Astrocyte of the cerebellum (primary cell): Measurements from ENCODE around the gene SFRP4.
A peak's percentile ranks its signal among the peaks of the same experiment; 100 is the strongest.

Source experiments
- DNase-seq: peaks from one replicate; pipeline ENCODE4 v3.0.0-alpha.2; 2011; ENCODE audit warnings: low read depth
- H3K4me3 ChIP-seq: 2 replicates; pipeline ENCODE4 v1.5.1; 2011; ENCODE audit warnings: mild to moderate bottlenecking, low read depth, low read length, moderate library complexity
- CTCF ChIP-seq: IDR thresholded peaks from 2 replicates; pipeline ENCODE4 v1.5.1; 2012; ENCODE audit warnings: low read length, low read depth, moderate library complexity, mild to moderate bottlenecking; ENCODE audit errors: missing control alignments
- in situ Hi-C: cut with HindIII; loops from 2 replicates; pipeline ENCODE4 v1.10.0; 2017; ENCODE audit warnings: low sequenced_read_pairs

SFRP4 gene

DNA sequence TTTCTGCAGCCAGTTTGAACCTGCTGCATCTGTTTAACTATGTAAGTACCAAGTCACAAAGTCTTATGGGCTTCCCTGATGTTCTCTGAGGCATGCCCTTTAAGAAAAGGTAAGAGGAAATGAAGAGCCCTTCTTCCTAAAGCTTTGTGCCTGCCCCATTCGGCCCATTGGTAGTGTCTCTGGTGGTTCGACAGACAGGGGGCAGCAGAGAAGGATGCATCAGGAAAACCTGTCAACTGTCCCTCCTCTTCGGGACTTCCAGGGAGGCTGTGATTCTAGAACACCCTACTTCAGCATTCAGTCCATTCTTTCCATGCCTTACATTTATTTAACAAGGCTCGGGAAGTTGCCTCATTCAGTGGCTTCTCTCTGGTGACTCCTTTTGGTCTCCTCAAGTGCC, 1.9 kb upstream of the SFRP4 start:
- no peak for TF ChIP-seq CTCF
- no peak overlapping the region for H3K4me3 ChIP-seq
- no peak for DNase-seq
- in situ Hi-C loops, result loop anchor here (25.0 kb wide), 1 partner anchor 394 kb away; no protein-coding TSS in a partner anchor

DNA sequence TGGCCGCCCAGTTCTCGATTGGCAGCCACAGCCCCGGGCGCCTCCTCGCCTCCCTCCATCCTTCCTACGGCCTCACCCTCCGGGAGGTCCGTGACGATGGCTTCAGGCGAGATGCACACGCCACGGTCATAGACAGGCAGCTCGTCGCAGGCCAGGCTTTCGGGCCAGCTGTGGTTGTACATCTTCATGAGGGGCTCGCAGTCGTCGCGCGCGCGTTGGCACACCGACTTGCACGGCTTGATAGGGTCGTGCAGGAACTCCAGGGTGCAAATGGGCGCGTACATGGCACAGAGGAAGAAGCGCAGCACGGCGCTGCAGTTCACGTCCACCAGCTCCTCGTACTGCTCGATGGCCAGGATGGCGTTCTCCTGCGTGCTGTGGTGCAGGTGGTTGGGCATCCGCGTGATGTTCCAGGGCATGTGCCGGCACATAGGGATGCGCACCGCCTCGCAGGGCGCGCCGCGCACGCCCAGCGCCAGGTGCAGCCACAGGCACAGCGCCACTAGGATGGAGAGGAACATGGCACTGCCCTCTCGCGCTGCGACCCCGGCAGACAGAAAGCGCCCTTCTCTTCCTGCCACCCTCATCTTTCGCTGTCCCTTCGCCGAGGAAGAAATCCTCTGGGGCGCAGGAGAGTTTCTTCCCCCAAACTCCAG, 472 bp downstream of the SFRP4 start:
- TF ChIP-seq CTCF, result no peak
- peak overlapping the region; percentile 74 for H3K4me3 ChIP-seq
- in situ Hi-C loops, result loop anchor here (25.0 kb wide), 1 partner anchor 396 kb away; no protein-coding TSS in a partner anchor
- DNase-seq, result no peak

- in situ Hi-C loops, result loop anchor here (25.0 kb wide), 1 partner anchor 397 kb away; no protein-coding TSS in a partner anchor
- no peak for TF ChIP-seq CTCF
- H3K4me3 ChIP-seq, result peak overlapping the region; percentile 74
- DNase-seq, result no peak
These were observed 1.2 kb downstream of the SFRP4 start for GRCh38 chr7:37915438-37915837.

- peak overlapping the region; percentile 9 for H3K4me3 ChIP-seq
- DNase-seq, result no peak
- in situ Hi-C loops, result loop anchor here (25.0 kb wide), 1 partner anchor 400 kb away; no protein-coding TSS in a partner anchor
- TF ChIP-seq CTCF, result no peak
These were observed 3.9 kb downstream of the SFRP4 start for GRCh38 chr7:37912756-37913155.

GRCh38 chr7:37908221-37908788, 8.3 kb downstream of the SFRP4 start:
- DNase-seq, result peak; percentile 97
- no peak for TF ChIP-seq CTCF
- no peak overlapping the region for H3K4me3 ChIP-seq
- in situ Hi-C loops, result loop anchor here (10.0 to 25.0 kb wide), 3 partner anchors 316 to 466 kb away; no protein-coding TSS in a partner anchor

- no peak overlapping the region for H3K4me3 ChIP-seq
- no peak for TF ChIP-seq CTCF
- DNase-seq, result peak; percentile 60
- in situ Hi-C loops, result loop anchor here (10.0 to 25.0 kb wide), 3 partner anchors 323 to 473 kb away; no protein-coding TSS in a partner anchor
These were observed 14.6 kb downstream of the SFRP4 start for GRCh38 chr7:37901890-37902524.
